NCI-H2107 treated with DMSO at 0.1 percent for 48 hours (cell line): ENCODE results near the gene RGS7.

ENCODE experiments used
- DNase-seq: peaks from one replicate; lab custom pipeline; 2025; ENCODE audit not compliant: unreplicated experiment; lab: John Stamatoyannopoulos, UW

RGS7 gene

DNA sequence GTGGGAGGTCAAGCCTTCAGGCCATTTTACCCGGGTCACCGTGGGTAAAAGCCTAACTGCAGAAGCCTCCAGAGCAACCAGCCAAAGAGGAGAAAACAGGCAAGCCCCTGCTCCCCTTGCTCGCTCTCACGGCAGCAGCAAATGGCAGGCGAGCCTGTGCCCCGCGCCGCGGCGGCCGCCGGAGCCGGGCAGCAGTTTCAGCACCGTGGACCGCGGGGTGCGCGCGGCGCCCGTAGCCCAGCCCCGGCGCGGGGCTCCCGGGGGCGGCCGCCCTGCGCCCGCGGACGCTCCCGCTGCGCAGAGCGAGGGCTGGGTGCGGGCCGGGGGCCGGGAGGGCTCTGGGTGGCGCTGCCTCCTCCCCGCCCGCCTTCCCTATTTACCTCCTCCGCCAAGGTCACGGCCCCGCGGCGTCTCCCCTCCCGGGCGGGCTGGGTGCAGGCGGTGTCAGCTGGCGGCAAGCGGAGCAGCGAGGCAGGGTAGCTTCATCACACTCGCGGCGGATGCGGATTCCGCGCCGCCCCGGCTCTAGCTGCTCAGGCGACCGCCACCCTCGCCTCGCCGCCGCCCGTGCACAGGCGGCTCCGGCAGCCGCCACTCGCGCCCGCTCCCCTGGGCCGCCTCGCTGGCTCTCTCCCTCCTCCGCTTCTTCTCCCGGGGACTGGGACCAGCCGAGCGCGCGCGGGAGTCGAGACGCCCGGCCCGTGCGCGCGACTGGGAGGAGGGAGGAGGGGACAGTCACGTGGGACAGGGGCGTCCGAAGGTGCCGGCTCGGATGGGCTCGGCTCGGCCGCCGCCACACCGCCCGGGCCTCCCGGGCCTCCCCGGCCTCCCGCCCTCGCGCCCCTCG lies at the start of gene RGS7:
Gene RGS7, minus strand, starts transcription at position 687 of the 847 bp plus-strand sequence.
- DNase-seq = peak; percentile 63

DNA sequence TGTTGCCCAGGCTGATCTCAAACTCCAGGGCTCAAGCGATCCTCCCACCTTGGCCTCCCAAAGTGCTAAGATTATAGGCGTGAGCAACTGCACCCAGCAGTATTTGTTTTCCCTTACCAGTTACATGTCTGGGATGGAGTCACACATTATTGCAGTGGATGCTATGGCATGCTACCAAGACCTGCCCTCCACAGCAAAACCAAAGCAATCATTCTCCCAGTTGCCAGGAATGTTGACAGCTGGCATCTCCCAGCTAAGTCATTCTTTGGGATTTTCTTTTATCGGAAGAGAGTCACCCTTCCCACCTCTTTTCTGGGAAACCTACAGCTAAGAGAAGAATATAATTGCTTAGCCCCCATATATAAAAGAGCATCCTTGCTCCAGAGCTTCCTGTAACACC lies 49.4 kb upstream of the RGS7 start:
- DNase-seq = no peak

DNA sequence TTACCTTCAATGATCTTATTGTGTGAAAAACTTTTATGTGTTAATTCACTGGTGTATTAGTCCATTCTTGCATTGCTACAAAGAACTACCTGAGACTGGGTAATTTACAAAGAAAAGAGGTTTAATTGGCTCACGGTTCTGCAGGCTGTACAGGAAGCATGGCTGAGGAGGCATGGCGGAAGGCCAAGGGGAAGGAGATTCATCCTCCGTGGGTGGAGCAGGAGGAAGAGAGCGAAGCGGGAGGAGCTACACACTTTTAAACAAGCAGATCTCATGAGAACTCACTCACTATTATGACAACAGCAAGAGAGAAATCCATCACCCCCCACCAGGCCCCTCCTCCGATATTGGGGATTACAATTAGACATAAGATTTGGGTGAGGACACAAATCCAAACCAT lies 44.2 kb upstream of the RGS7 start:
- DNase-seq = no peak

GRCh38 chr1:241396747-241397681 lies 40.0 kb upstream of the RGS7 start:
- DNase-seq = no peak

- peak; percentile 20 for DNase-seq
These were observed 35.1 kb upstream of the RGS7 start for GRCh38 chr1:241391926-241392710.

DNA sequence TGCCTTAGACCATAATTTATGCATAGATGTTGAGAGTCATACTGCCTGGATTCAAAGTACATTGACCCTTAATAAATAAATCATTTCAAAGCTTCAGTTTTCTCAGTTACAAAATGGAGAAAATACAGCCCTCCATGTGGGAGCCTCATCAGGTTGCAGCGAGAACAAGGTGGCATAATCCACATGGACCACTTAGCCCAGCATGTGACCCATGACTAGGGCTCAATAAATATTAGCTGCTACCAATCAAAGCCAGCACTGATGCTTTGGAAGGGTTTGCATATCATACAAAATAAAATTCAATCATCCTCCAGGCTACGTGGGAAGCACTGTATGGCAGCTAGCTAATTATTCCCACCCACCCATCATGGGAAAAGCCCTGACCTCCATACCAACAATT lies 33.5 kb upstream of the RGS7 start:
- no peak for DNase-seq

- DNase-seq = no peak
These were observed 32.4 kb upstream of the RGS7 start for GRCh38 chr1:241389400-241389799.

DNA sequence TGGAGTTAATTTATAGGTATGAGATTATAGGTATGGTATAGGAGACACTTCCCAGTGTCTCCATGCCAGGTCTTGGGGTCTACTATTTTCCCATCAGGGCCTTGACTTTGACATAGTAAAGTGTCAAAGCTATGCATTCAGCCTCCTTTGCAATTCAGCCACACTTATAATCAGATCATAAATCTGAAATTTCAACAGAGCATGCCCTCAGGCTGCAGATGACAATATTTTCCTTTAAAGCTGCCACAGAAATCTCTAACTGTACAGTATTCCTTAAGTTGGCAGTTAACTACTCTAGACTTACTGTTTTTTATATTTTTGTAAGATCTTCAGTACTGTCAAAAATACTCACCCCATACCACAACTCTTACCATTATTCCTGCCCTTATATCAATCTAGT lies 30.2 kb upstream of the RGS7 start:
- no peak for DNase-seq

- no peak for DNase-seq
These were observed 19.7 kb upstream of the RGS7 start for GRCh38 chr1:241376701-241377100.

- no peak for DNase-seq
These were observed 18.9 kb upstream of the RGS7 start for GRCh38 chr1:241375886-241376285.

DNA sequence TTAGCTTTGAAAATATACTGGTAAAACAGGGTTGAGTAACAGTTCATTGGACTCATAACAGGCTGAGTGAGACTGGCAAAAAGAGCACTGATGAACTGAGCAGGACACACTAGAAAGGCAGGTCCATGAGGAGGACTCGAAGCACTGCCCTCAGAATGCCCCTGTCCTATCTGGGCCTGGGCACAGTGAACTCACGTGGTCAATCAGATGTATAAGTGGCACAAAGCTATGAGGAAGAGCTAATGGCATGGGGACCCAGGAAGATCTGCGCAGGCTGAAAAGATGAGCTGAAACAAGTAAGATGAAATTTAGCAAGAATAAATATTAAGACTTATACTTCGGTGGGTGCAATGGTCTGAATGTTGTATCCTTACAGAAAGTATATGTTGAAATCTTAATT lies 9.2 kb upstream of the RGS7 start:
- DNase-seq = no peak

- no peak for DNase-seq
These were observed 5.3 kb upstream of the RGS7 start for GRCh38 chr1:241362350-241362749.

GRCh38 chr1:241357366-241358340 lies 648 bp upstream of the RGS7 start:
- DNase-seq = no peak

- peak; percentile 68 for DNase-seq
These were observed 852 bp downstream of the RGS7 start for GRCh38 chr1:241356187-241356518.

DNA sequence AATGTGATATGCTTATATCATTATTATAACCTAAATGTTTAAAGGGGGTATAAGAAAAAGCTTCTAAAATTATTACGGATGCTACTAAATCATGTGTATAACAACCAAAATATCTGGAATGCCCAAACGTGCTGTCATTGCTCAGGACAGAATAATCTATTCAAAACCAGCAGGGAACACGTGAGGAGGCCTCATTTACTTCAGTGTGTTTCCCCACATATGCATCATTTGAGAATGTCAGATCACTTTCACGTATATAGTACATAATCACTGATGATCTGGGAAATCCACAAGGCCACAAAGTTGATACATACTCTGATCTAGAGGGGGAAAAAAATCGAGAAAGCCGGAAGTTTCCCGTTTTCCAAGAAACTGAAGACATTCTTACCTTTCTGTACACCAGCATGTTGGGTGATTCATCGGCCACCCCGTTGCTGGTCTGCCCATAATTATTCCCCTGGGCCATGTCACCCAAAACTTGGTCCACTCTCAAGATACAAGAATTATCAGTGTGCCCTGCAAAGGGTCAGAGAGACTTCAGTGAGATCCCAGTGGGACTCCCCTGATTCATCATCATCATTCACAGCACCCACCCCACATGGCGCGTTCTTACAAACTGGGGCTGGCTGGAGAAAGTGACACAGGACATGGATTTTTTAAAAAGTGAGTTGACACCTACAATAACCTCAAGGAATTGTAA lies 1.5 kb downstream of the RGS7 start:
- no peak for DNase-seq

DNA sequence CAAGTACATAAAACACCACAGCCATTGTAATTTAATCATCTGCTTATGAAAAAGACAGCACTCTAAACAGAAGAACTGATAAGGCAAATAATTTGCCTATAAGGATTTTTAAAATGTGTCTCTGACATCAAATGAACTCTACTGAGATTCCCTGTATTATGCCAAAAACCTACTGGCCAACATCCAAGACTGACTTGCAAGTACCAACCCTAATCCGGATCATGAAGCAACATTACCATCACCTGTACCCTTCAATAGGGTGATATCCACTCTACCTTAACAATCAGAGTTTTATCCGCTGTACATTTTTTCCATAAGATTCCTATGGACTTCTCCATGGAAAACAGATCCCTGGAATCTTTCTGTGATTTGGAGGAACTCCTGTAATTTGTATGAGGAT lies 4.6 kb downstream of the RGS7 start:
- DNase-seq = no peak

DNA sequence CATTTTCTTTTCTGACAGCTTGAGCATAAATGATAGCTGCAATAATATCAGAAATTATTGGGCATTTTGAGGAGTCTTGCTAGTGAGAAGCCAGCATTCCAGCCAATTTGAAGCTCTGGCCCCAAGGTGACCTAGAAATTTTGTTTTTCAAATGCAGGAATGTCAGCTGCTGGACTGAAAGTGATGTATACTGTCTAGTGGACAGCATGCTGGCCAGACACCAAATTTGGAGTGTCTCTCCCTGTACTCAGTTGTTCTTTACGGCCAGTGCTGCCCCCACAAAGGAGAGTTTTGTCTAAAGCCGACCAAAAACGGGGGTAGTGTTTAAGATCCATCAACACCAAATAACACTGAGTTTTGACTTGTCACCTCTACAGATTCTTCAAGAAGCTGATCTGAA lies 5.2 kb downstream of the RGS7 start:
- no peak for DNase-seq

DNA sequence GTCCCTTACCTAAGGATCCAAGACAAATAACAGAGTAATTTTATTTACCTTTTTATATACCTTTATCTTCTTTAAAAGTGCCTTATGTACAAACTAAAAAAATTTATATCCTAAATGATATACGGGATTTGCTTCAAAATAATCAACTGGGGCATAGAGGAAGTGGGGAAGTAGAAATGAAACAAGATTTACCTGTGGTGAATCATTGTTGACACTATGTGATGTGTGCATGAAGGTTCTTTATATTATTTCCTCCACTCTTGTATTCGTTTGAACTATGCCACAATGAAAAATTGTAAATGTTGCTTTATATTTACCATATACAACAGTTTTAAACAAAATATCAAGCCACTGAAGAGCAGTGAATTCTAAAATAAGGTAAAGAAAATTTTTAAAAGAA lies 13.0 kb downstream of the RGS7 start:
- no peak for DNase-seq

- no peak for DNase-seq
These were observed 20.7 kb downstream of the RGS7 start for GRCh38 chr1:241336335-241336734.

DNA sequence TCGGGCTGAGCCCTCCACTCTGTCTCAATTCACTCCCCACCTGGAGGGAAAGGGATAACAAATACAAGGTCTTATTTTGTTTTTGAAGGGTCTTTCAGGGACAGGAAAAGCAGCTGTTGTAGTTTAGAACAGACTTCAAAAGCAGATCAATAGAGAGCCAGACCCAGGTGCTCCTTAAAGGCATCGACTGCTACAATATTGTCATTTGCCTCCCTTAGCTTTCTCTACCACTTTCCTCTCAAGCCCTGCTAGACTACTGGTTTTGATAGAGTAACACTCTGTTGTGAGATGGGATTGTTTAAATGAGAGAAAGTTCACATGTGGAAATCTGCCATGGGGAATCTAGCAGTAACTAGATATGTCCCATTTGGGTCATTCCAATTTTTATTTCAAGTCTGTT lies 24.0 kb downstream of the RGS7 start:
- DNase-seq = no peak
